ENCODE data around the gene UBR3. TPM values are rescaled to one million over a fixed set of nuclear protein-coding genes. Genes with fewer than 3 reads are reported as not detected.

The UBR3 gene
- total RNA-seq, 2 donors from 2014 or later, result 28.6 to 32.7 TPM

- Mint-ChIP-seq H3K4me1 (peaks cover 6% of the 10 kb centered on the region), H3K4me3 (no peak overlapping the region), H3K27ac (no peak overlapping the region), H3K27me3 (no peaks in the 10 kb centered on the region), H3K36me3 (ENCODE audit: low read depth) (peaks cover 59% of the 10 kb centered on the region), H3K9me3 (no peaks in the 10 kb centered on the region)
- no peak for ATAC-seq (replicated peaks)
These were observed 179.5 kb downstream of the UBR3 start for GRCh38 chr2:170006587-170007325.

- Mint-ChIP-seq H3K4me1 (no peaks in the 10 kb centered on the region), H3K36me3 (ENCODE audit: low read depth) (peaks cover 49% of the 10 kb centered on the region), H3K4me3 (no peak overlapping the region), H3K9me3 (no peaks in the 10 kb centered on the region), H3K27me3 (no peaks in the 10 kb centered on the region), H3K27ac (no peak overlapping the region)
- no peak for ATAC-seq (replicated peaks)
These were observed 182.0 kb downstream of the UBR3 start for GRCh38 chr2:170009209-170009608.

DNA sequence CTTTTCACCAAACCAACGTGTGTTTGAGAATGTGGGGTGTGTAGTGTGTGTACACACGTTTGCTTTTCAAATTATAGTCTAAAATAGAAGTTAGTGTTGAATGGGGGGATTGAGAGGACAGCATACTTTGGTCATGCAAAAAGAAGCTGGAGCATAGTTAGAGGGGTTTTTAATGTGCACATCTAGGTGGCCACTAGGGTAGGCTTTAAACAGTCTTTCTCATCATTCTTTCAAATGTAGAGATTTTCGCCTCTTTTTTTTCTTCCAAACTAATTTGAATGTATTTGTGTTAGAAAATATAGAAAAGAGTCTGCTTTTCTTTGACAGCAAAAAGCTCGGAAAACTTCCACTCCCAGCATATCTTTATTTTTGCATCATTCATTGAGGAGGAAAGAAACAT, 185.5 kb downstream of the UBR3 start:
- H3K4me3 Mint-ChIP-seq, result no peak overlapping the region
- H3K4me1 Mint-ChIP-seq, result no peaks in the 10 kb centered on the region
- no peaks in the 10 kb centered on the region for H3K9me3 Mint-ChIP-seq
- no peak for ATAC-seq (replicated peaks)
- no peak overlapping the region for H3K27ac Mint-ChIP-seq
- no peaks in the 10 kb centered on the region for H3K27me3 Mint-ChIP-seq
- H3K36me3 Mint-ChIP-seq (ENCODE audit: low read depth), result peaks cover 22% of the 10 kb centered on the region

DNA sequence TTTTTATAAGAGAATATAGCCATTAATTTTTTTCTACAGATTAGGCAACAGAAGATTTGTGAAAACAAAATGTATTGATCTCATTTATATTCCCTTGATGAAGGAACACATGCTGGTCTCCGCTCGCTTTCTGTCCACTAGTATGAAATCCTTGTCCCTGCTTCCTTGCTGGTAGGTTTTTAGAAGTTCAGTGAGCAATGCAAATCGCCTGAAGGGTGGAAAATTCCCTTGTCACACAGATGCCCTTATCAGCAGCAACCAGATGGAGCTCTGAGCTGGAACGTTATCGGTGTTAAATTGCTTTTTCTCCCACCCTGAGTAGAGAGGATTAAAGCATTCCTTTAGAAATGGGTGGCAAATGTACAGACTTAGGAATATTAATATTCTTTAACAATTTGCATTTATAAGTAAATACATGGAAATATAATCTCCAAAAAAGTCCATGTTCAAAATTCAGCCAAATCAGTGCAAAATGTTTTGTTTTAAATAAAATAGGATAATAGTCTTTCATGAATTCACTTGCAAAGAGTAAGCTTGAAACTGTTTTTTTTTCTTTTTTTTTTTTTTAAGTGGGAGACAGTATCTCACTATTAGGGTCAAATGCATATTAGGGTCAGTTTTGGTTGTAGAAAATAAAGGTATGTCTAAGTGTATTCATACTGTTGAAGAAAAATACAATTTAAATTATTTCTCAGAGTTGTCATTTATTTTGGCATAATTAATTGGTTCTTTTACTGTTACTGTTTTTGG, 186.7 kb downstream of the UBR3 start:
- Mint-ChIP-seq H3K27me3 (no peaks in the 10 kb centered on the region), H3K4me1 (no peaks in the 10 kb centered on the region), H3K36me3 (ENCODE audit: low read depth) (peaks cover 30% of the 10 kb centered on the region), H3K4me3 (no peak overlapping the region), H3K9me3 (no peaks in the 10 kb centered on the region), H3K27ac (no peak overlapping the region)
- no peak for ATAC-seq (replicated peaks)

DNA sequence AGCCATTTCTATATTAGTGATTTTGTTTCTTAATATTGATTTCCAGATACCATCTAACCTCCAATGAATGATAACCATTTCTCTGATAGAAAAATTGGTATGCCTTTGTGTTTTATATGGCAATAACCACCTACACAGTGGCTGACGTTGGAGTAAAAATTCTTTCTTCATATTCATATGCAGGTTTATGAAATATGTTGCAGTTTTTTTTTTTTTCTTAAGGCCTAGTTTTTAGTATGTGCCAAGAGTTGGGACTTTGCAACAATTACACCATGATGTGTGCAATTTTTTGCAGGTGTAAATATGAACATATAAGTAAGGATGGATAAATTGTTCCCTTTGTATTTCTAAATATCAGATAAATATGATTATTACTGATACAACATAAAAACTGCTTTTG, 187.5 kb downstream of the UBR3 start:
- H3K4me1 Mint-ChIP-seq, result no peaks in the 10 kb centered on the region
- H3K27me3 Mint-ChIP-seq, result no peaks in the 10 kb centered on the region
- no peak for ATAC-seq (replicated peaks)
- no peaks in the 10 kb centered on the region for H3K9me3 Mint-ChIP-seq
- H3K4me3 Mint-ChIP-seq, result no peak overlapping the region
- H3K27ac Mint-ChIP-seq, result no peak overlapping the region
- H3K36me3 Mint-ChIP-seq (ENCODE audit: low read depth), result peaks cover 33% of the 10 kb centered on the region

- no peak for ATAC-seq (replicated peaks)
- Mint-ChIP-seq H3K9me3 (no peaks in the 10 kb centered on the region), H3K36me3 (ENCODE audit: low read depth) (peaks cover 30% of the 10 kb centered on the region), H3K4me3 (no peak overlapping the region), H3K27ac (no peak overlapping the region), H3K4me1 (no peaks in the 10 kb centered on the region), H3K27me3 (no peaks in the 10 kb centered on the region)
These were observed 190.7 kb downstream of the UBR3 start for GRCh38 chr2:170017860-170018532.

- Mint-ChIP-seq H3K9me3 (no peaks in the 10 kb centered on the region), H3K36me3 (ENCODE audit: low read depth) (peaks cover 31% of the 10 kb centered on the region), H3K27me3 (no peaks in the 10 kb centered on the region), H3K27ac (no peak overlapping the region), H3K4me3 (no peak overlapping the region), H3K4me1 (no peaks in the 10 kb centered on the region)
- no peak for ATAC-seq (replicated peaks)
These were observed 192.0 kb downstream of the UBR3 start for GRCh38 chr2:170019060-170019805.

- ATAC-seq (replicated peaks), result no peak
- Mint-ChIP-seq H3K27ac (no peak overlapping the region), H3K4me1 (no peaks in the 10 kb centered on the region), H3K36me3 (ENCODE audit: low read depth) (peaks cover 31% of the 10 kb centered on the region), H3K9me3 (no peaks in the 10 kb centered on the region), H3K27me3 (no peaks in the 10 kb centered on the region), H3K4me3 (no peak overlapping the region)
These were observed 193.5 kb downstream of the UBR3 start for GRCh38 chr2:170020777-170021176.

- H3K9me3 Mint-ChIP-seq, result no peaks in the 10 kb centered on the region
These were observed 195.4 kb downstream of the UBR3 start for GRCh38 chr2:170022692-170023091.

GRCh38 chr2:170024721-170025120, 197.5 kb downstream of the UBR3 start:
- H3K4me1 Mint-ChIP-seq, result no peaks in the 10 kb centered on the region
- no peak overlapping the region for H3K4me3 Mint-ChIP-seq
- no peaks in the 10 kb centered on the region for H3K27me3 Mint-ChIP-seq
- H3K36me3 Mint-ChIP-seq (ENCODE audit: low read depth), result peaks cover 27% of the 10 kb centered on the region
- H3K9me3 Mint-ChIP-seq, result no peaks in the 10 kb centered on the region
- no peak for ATAC-seq (replicated peaks)
- H3K27ac Mint-ChIP-seq, result no peak overlapping the region

More at GRCh38 chr2:170022692-170023091, 195.4 kb downstream of the UBR3 start:
- Mint-ChIP-seq H3K4me3 (no peak overlapping the region), H3K36me3 (ENCODE audit: low read depth) (peaks cover 25% of the 10 kb centered on the region), H3K27me3 (no peaks in the 10 kb centered on the region), H3K4me1 (no peaks in the 10 kb centered on the region), H3K27ac (no peak overlapping the region)
- ATAC-seq (replicated peaks), result no peak

DNA sequence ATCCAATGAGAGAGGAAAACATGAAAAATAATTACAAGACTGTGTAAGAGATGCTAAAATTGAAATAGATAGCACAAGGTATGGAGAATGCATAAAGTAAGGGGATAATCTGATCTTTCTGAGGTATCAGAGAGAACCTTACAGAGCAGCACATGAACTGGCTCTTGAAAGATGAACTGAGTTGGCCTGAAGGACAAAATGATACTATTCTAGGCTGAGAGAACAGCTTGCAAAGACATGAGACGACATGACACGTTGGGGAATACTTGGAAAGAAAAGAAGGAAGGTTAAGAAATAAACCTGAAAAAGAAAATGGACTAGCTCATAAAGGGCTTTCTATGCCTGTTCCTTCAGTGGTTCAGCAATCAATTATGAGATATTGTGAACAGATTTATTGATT, 198.0 kb downstream of the UBR3 start:
- ATAC-seq (replicated peaks), result no peak
- peaks cover 32% of the 10 kb centered on the region for H3K36me3 Mint-ChIP-seq (ENCODE audit: low read depth)
- H3K9me3 Mint-ChIP-seq, result no peaks in the 10 kb centered on the region
- H3K27ac Mint-ChIP-seq, result no peak overlapping the region
- no peaks in the 10 kb centered on the region for H3K27me3 Mint-ChIP-seq
- no peaks in the 10 kb centered on the region for H3K4me1 Mint-ChIP-seq
- H3K4me3 Mint-ChIP-seq, result no peak overlapping the region

GRCh38 chr2:170026361-170026760, 199.1 kb downstream of the UBR3 start:
- H3K27me3 Mint-ChIP-seq, result no peaks in the 10 kb centered on the region
- no peaks in the 10 kb centered on the region for H3K4me1 Mint-ChIP-seq
- H3K36me3 Mint-ChIP-seq (ENCODE audit: low read depth), result peaks cover 43% of the 10 kb centered on the region
- no peak for ATAC-seq (replicated peaks)
- H3K27ac Mint-ChIP-seq, result no peak overlapping the region
- no peaks in the 10 kb centered on the region for H3K9me3 Mint-ChIP-seq
- H3K4me3 Mint-ChIP-seq, result no peak overlapping the region

DNA sequence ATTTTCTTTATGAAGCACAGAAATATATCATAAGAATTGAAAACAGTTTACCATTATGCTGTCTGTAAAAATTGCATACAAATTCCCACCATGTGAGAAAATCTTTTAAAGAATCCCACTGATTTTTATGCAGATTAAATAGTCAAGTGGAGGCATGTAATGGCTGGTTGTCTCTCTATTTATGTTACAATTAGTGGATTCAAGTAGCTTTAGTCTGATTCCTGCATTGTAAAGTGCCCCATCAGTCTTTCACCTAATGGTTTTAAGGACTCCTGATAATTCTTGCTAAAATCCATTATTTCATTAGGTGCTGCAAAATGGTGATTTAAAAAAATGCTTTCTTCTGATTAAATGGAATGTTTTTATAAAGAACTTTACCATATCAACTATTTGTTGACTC, 202.3 kb downstream of the UBR3 start:
- no peak for ATAC-seq (replicated peaks)
- Mint-ChIP-seq H3K36me3 (ENCODE audit: low read depth) (peaks cover 44% of the 10 kb centered on the region), H3K27me3 (no peaks in the 10 kb centered on the region), H3K4me1 (no peaks in the 10 kb centered on the region), H3K9me3 (no peaks in the 10 kb centered on the region), H3K4me3 (no peak overlapping the region), H3K27ac (no peak overlapping the region)

DNA sequence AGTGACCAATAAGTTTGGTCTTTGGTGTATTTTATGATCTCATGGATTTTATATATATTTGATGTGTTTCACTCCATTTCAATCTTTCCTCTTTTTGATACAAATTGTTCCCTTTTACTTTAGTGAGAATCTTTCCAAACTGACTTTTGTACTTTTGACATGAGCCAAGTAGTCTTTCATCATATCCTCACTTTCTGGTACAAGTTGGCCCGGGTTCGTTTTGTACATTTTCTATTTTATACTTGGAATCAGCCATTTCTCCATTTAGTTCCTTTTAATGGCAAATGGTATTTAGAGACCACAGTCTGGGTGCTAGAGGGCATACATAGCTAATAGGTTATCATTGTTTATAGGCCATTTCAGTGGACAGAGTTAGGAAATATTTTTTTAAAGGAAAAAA, 202.8 kb downstream of the UBR3 start:
- no peaks in the 10 kb centered on the region for H3K4me1 Mint-ChIP-seq
- no peak overlapping the region for H3K4me3 Mint-ChIP-seq
- no peak for ATAC-seq (replicated peaks)
- no peak overlapping the region for H3K27ac Mint-ChIP-seq
- peaks cover 44% of the 10 kb centered on the region for H3K36me3 Mint-ChIP-seq (ENCODE audit: low read depth)
- no peaks in the 10 kb centered on the region for H3K9me3 Mint-ChIP-seq
- no peaks in the 10 kb centered on the region for H3K27me3 Mint-ChIP-seq
